ENCODE results near the gene PCBP3.
A peak's percentile ranks its signal among the peaks of the same experiment; 100 is the strongest.
"Not testable (repeated sequence)": the region's sequence is repeated elsewhere in the genome, so short reads cannot be mapped to it uniquely, and the experiment has no call there.

Gene PCBP3
- 2.9 to 3.5 (median 3.3) reads per million in 3 experiments for total RNA-seq

DNA sequence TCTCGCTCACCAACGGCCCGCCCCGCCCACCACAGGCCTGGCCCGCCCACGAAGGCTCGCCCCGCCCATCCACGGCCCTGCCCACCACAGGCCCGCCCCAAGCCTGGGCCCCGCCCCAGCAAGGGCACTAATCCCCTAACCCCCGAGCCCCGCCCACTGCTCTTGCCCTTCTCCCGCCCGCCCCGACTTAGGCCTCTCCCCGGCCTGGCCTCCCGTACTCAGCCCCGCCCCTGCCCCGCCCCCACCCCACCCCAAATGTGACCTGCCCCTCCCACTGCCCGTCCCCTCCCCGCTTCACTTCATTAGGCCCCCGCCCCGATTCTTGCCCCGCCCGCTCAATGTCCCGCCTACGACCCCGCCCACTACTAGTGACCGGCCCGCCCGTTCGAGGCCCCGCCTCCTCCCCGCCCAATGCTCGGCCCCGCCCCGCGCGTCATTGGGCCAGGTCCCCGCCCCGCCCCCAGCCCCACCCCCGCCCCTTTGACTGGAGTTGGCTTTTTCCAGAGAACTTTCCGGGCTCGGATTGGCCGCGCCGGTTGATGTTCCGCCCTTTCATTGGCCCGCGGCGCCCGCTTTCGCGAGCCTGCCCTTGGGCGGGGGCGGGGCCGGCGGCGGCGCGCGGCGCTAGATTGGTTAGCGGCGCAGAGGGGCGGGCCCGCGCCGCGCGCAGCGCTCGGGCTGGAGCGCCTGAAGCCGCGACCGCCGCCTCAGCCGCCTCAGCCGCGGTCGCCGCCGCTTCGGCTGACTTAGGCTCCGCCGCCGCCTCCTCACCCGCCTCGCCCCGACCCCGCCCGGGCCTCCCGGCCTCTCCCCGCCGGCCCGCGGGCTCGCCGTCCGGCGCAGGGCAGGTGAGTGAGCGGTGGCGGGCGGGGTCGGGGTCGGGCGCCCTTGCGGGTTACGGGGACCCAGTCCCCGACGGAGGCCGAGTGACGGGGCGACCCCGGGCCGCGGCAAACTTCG, at the start of gene PCBP3:
Gene PCBP3, plus strand, starts transcription at position 705 of the 960 bp plus-strand sequence. CDS start 206,361 bp downstream, outside the sequence.
- peak; percentile 88 for DNase-seq

DNA sequence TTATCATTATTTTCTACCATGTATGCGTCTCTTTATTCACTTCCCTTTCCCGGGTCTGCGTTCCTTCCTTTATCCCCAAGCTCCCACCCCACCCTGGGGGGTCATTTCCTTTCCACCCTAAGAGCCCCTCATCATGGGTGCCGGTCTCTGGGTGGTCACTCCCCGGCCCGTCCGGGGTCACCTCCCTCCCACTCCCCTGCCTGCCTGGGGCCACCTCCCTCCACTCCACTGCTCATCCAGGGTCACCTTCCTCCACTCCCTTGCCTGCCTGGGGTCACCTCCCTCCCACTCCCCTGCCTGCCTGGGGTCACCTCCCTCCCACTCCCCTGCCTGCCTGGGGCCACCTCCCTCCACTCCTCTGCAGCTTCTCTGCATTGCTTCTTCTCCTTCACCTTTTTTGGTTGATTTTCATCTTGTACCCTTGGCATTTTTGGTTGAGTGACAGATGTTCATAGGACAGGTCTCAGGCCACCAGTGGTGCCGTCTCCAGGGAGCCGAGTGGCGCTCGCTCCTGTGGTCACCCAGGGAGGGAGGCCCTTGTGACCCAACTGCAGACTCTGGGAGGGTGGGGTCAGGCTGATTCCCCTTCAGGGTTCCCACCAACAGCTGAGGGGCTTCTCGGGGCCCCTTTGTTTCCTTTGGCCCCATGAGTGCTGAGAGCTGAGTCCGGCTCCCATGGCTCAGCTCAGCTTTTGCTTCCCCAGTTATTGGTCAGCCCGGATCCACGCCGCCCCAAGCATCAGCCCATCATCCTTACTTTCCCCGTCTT, 48.6 kb upstream of the PCBP3 start:
- DNase-seq: no peak

DNA sequence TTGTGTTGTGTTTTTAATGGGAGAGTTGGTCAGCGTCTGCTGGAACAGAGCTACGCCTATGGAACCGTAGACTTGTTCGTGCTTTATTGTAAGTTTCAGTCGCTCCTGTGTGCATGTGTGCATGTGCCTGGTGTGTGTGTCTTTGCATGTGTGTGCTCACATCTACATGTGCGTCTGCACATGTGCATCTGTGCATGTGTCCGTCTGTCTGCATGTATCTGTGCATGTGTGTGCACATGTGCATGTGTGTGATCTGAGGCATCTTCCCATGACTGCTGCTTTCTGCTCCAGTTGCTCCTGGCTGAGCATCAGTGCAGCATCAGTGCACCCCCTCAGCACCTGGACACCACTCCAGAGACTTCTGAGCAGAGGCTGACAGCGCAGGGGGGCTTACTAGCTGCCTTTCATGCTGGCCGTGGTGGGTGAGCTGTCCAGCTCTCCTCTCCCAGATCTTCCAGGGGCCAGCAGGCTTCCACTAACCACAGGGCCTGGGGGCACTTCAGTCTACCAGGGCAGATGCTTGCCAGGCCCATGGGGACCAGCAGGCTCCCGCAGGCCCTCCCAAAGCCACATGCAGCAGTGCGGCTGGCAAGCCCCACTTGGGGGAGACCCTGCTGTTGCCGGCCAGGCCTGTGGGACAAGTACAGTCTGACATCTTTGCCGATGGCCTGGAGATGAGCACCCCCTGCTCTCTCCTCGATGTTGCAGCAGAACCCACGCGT, 47.8 kb upstream of the PCBP3 start:
- no peak for DNase-seq

DNA sequence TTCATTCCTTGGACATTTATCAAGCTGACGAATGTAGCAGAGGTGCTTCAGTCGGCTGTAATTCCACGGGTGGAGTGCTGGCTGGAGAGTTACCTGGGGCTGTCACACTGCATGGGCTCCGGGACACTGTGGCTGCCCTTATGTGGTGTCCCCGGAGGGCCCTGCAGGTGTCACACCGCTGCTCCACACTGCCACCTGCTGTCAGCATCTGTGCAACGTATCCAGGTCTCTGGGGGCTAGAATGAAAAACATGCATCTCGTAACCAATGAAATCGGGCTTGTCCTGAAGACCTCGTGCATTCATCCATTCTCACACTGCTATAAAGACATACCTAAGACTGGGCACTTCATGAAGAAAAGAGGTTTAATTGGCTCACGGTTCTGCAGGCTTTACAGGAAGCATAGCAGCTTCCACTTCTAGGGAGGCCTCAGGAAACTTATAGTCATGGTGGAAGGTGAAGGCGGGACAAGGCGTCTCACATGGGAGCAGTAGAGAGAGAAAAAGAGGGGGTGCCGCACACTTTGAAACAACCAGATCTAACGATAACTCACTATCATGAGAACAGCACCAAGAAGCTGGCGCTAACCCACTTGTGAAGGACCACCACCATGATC, 46.7 kb upstream of the PCBP3 start:
- DNase-seq: peak; percentile 74

DNA sequence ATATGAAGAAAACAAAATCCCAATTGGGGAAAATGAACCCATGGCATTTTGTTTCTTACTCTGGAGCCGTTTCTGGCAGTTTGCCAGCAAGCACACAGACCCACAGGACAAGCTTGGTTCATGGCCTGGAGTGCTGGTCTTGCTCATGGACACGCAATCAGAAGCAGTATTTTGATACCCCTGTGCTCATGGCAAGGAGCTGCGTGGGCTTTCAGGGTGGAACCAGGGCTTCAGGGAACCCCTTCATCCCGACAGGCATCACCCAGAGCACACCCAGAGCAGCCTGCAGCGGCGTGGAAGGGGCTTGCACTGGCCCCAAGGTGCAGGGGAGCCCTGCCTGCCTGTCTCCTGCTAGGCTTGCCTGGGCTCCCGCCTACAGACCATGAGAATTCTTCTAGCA, 45.4 kb upstream of the PCBP3 start:
- DNase-seq: no peak

DNA sequence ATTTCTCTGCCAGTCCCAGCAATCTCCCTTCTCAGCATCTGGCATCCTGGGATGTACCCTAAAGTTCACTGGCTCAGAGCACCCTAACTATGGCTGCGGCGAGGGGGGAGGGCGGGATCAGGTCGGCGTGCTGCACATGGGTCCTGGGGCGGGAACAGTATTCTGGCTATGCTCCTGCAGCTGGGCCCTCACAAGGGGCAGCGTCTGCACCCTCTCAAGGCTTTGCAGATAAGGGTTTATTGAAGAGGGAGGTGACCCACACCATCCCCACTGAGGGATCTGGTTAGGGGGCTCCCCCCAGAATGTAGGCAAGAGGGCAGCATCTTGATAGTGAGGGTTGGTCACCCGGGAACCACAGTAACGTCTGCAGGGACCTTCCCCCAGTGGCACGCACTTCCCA, 44.9 kb upstream of the PCBP3 start:
- no peak for DNase-seq

DNA sequence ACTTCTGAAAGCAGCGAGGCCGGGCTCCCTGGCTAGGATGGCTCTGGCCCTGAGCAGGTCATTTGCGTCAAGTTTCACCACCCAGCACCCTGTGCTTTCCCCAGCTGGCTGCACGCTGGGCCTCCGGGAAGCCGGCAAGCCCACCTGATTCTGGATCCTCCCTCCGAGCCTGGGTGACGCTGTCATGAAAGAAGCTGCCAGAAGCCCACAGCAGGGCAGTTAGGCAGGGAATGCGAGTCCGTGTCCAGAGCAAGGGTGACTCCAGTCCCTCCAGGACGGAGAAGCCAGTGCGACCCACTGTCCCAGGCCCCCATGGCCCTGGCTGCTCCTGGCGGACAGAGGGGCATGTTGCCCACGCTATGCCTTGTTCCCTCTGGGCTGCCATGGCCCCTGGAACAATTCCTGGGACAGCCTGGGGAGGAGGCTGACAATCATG, 44.4 kb upstream of the PCBP3 start:
- no peak for DNase-seq

DNA sequence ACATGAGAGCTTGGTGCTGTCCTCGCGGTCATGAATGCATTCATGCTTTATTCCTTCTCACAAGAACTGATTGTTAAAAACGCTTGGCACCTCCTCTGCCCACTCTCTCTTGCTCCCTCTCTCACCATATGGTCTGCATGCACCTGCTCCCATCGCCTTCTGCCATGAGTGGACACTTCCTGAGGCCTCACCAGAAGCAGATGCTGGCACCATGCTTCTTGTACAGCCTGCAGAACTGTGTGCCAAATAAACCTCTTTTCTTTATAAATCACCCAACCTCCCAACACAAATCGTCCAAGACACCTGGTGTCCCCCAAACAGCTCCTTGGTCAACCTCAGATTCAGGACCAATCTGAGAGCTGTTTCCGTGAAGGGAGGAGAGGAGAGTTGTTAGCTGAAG, 43.3 kb upstream of the PCBP3 start:
- DNase-seq: no peak

DNA sequence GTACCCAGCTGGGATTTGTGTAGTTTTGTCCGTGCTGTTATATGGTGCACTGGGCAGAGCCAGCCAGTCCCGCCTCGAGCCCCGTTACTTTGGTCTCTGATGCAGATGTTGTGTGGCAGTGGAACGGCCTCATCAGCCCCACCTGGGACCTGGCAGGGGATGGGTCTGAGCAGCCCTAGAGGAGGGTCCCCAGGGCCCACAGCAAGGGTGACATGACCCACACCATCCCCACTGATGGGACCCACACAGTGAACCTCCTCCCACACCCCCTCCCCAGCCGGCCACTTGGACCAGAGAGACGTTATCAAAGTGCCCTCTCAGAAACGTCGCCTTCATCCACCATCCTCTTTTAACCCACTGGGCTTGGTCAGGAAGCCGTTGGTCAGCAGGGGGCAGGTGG, 42.0 kb upstream of the PCBP3 start:
- DNase-seq: no peak

DNA sequence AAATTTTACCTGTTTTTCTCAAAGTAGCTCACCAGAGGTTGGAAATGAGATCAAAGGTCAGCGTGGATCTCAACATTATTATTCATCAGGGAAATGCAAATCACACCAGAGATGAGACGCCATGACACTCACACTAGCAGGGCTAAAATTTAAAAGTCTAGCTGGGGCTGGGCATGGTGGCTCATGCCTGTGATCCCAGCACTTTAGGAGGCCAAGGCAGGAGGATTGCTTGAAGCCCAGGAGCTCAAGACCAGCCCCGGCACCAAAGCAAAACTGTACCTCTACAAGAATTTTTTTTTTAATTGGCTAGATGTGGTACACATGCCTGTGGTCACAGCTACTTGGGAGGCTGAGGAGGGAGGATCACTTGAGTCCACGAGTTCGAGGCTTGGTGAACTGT, 41.4 kb upstream of the PCBP3 start:
- no peak for DNase-seq

DNA sequence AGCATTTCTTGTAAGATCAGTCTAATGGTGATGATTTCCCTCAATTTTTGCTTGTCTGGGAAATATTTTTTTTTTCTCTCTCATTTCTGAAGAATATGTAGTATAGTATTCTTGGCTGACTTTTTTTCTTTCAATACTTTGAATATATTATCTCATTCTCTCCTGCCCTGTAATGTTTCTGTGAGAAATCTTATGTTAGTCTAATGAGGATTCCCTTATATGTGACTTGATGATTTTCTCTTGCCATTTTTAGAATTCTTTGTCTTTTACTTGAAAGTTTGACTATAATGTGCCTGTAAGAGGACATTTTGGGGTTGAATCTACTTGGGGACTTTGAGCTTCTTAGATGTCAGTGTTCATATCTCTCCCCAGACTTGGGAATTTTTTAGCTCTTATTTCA, 40.0 kb upstream of the PCBP3 start:
- no peak for DNase-seq

DNA sequence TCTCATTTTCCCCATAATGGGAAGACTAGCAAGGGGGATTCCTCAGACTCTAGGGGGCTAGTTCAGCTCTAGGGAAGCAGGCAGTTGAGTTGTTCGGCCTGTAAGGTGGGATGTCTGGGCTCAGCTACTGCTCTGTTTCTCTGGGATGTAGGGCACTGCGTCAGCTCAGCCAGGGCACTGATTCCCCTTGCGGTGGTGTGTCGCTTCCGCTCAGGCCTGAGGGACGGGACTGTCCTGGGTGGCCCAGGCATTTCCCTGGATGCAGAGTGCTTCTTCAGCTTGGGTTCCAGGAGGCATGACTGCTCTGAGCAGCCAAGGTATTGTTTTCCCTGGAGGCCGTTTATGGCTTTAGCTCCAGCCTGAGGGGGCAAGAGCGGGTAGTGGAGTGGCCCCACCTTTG, 38.8 kb upstream of the PCBP3 start:
- not testable (repeated sequence) for DNase-seq

DNA sequence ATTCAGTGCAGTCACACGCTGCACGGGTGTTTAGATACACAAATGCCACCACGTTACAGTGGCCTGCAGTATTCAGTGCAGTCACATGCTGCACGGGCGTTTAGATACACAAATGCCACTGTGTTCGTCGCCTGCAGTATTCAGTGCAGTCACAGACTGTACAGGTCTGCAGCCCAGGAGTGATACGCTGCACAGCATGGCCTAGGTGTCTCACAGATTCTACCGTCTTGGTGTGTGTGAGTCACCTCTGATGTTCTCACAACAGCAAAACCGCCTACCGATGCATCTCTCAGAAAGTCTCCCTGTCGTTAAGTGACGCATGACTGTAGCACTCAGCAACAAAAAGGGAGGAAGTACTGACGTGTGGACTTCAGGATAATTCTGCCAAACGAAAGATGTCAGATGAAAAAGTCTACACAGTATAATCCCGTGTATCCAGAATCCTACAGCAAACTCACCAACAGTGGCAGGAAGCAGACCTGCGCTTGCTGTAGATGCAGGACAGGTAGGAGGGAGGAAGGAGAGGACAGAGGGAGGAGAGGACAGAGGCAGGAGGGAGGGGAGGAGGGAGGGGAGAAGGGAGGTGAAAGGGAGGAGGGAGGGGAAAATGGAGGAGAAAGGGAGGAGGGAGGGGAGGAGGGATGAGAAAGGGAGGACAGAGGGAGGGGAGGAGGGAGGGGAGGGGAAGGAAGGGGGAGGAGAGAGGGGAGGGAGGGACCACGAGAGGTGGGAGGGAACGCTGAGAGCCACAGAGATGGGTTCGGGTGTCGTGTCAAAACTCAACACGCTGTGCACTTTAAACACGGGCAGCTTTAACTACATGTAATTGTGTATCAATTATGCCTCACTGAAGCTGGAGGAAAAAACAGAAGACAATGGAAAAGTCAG, 36.3 kb upstream of the PCBP3 start:
- DNase-seq: peak; percentile 66

DNA sequence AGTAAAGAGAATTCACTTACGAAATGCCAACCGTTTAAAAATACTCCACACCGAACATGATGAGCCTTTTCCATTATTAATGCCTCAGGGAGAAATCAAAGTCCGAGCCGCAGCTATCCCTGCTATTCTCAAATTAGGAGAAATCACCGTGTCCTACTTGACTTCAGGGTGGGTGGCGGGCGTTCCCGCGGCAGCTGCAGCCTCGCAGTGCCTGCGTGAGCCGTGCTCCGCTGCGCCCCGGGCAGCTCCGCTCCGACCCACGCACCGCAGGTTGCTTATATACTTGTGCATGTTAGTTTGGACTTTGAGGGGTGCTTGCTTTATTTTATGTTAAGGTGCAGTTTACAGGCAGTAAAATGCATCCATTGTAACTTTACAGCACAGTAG, 35.6 kb upstream of the PCBP3 start:
- no peak for DNase-seq

DNA sequence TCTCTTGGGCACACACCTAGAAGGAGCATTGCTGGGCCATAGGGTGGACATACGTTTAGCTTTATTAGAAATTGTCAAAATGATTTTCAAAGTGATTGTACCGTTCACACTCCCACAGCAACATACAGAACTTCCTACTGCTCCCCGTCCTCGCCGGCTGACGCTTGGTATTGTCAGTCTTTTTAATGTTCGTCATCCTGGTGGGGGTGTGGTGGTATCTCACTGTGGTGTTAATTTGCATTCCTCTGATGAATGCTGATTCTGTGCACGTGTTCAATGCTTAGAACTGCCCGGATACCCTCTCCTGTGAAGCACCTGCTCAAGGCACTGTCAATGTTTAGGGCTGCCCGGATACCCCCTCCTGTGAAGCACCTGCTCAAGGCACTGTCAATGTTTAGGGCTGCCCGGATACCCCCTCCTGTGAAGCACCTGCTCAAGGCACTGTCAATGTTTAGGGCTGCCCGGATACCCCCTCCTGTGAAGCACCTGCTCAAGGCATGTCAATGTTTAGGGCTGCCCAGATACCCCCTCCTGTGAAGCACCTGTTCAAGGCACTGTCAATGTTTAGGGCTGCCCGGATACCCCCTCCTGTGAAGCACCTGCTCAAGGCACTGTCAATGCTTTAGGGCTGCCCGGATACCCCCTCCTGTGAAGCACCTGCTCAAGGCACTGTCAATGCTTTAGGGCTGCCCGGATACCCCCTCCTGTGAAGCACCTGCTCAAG, 34.6 kb upstream of the PCBP3 start:
- peak; percentile 60 for DNase-seq

DNA sequence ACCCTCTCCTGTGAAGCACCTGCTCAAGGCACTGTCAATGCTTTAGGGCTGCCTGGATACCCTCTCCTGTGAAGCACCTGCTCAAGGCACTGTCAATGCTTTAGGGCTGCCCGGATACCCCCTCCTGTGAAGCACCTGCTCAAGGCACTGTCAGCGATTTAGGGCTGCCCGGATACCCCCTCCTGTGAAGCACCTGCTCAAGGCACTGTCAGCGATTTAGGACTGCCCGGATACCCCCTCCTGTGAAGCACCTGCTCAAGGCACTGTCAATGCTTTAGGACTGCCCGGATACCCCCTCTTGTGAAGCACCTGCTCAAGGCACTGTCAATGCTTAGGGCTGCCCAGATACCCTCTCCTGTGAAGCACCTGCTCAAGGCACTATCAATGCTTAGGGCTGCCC, 33.9 kb upstream of the PCBP3 start:
- DNase-seq: not testable (repeated sequence)

DNA sequence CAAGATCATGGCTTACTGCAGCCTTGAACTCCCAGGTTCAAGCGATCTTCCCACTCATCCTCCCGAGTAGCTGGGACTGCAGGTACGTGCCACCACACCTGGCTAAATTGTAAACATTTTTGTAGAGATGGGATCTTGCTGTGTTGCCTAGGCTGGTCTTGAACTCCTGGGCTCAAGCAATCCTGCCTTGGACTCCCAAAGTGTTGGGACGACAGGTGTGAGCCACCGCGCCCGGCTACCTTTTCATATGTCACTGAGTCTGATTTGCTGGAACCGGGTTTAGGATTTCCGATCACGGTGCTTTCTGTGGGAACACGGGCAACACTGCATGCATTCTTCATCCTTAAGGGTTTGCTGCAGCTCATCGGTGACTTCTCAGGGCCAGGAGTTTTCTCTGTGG, 32.2 kb upstream of the PCBP3 start:
- DNase-seq: no peak

DNA sequence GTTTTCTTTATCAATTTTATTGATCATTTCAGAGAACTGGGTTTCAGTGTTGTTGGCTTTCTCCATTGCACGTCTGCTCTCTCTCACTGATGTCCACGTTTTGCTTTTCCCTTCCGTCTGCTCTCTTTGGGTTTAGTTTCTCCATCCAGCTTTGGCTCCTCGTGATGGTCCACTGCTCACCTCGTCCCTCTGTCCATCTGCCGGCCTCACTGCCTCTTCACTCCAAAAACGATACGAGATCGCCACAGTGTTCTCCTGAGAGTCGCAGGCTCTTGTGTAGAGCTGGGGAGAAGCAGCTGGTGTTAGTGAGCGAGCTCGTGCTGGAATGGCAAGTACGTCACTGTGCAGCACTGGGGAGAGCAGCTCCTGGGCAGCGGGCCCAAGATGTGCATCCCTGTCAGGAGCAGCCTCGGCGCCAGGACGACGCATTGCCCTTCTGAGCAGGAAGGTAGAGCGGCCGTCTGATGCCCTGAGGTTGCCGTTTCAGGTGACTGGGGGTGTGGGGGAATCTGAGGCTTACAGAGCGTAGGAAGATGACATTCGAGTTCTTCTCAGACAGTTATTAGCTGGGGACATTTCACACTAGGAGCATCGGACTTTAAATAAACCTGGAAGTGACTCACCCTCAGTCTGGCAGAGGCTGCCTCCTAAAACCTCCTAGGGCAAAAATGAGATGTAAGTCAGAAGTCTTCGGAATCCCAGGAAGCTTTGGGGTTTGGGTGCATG, 31.4 kb upstream of the PCBP3 start:
- DNase-seq: no peak

DNA sequence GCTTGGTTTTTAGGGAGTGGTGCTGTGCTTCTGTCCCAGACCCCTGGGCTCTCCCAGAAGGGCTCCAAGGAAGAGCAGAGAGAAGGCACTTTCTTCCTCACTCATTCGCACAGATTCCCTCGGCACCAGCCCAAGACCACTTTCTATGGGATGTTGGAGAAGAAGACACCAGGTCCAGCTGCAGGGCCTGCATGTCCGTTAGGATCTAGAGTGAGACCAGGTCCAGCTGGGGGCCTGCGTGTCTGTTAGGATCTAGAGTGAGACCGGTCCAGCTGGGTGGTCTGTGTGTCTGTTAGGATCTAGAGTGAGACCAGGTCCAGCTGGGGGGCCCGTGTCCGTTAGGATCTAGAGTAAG, 30.9 kb upstream of the PCBP3 start:
- not testable (repeated sequence) for DNase-seq

DNA sequence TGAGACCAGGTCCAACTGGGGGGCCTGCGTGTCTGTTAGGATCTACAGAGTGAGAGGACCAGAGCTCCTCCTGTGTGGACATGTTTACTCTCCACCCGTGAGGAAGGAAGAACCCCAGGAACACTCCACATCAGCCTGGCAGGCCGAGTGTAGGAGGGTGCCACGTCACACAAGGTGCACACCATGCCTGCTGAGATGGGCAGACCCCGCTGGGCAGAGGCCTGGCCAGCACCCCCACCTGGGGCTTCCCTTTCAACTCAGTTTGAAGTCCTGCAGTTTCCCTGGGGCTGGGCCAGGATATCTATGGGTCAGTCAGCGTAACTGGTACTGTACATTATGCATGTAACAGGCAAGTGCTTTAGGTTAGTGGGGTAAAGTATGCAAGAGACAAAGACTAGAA, 30.1 kb upstream of the PCBP3 start:
- DNase-seq: no peak

Measured in central memory CD4-positive, alpha-beta T cell (primary cell).